ENCODE measurements around the gene BYSL. TPM values are rescaled to one million over a fixed set of nuclear protein-coding genes. Genes with fewer than 3 reads are reported as not detected.

The BYSL gene
- total RNA-seq, 1 donor from 2014 or later = 11.5 TPM

- H3K36me3 ChIP-seq = no peaks in the 10 kb centered on the region
- no peaks in the 10 kb centered on the region for H3K9me3 ChIP-seq (ENCODE audit: low read depth)
- no peaks in the 10 kb centered on the region for H3K27me3 ChIP-seq
- Mint-ChIP-seq H3K27ac (no peak overlapping the region), H3K27me3 (ENCODE audit: insufficient read depth, low read depth) (no peaks in the 10 kb centered on the region), H3K4me3 (no peak overlapping the region), H3K4me1 (no peaks in the 10 kb centered on the region), H3K36me3 (peaks cover 20% of the 10 kb centered on the region), H3K9me3 (no peaks in the 10 kb centered on the region)
- DNase-seq (ENCODE audit: low spot score) = no peak
- H3K4me1 ChIP-seq = no peaks in the 10 kb centered on the region
- peaks cover 21% of the 10 kb centered on the region for H4K20me1 ChIP-seq (ENCODE audit: low read depth)
- H3K4me2 ChIP-seq = no peak overlapping the region
- H3K9ac ChIP-seq = no peak overlapping the region
- H3K79me2 ChIP-seq (ENCODE audit: low read depth) = peaks cover 44% of the 10 kb centered on the region
- H3K4me3 ChIP-seq = no peak overlapping the region
- no peak overlapping the region for H2AFZ ChIP-seq (replicated peaks)
- H3K27ac ChIP-seq = no peak overlapping the region
- TF ChIP-seq CTCF (IDR thresholded peaks at IDR 0.05) = no peak
- no peak for TF ChIP-seq EZH2 (IDR thresholded peaks at IDR 0.05)
- TF ChIP-seq EZH2phosphoT487 (IDR thresholded peaks at IDR 0.05) = no peak
- peaks cover 11% of the 10 kb centered on the region for H3F3A ChIP-seq (ENCODE audit: low read depth)
Measured at GRCh38 chr6:41929924-41930323, 8.6 kb downstream of the BYSL start.

- no peak for DNase-seq (ENCODE audit: low spot score)
Measured at GRCh38 chr6:41931792-41932191, 10.5 kb downstream of the BYSL start.

GRCh38 chr6:41932378-41932777 is 11.1 kb downstream of the BYSL start:
- H4K20me1 ChIP-seq (ENCODE audit: low read depth) = peaks cover 17% of the 10 kb centered on the region
- H3K9ac ChIP-seq = no peak overlapping the region
- H3K36me3 ChIP-seq = no peaks in the 10 kb centered on the region
- H3K4me2 ChIP-seq = no peak overlapping the region
- no peaks in the 10 kb centered on the region for H3K27me3 ChIP-seq
- no peaks in the 10 kb centered on the region for H3K9me3 ChIP-seq (ENCODE audit: low read depth)
- TF ChIP-seq EZH2phosphoT487 (IDR thresholded peaks at IDR 0.05) = no peak
- no peak for TF ChIP-seq EZH2 (IDR thresholded peaks at IDR 0.05)
- TF ChIP-seq CTCF (IDR thresholded peaks at IDR 0.05) = no peak
- H3K4me1 ChIP-seq = no peaks in the 10 kb centered on the region
- Mint-ChIP-seq H3K4me1 (peaks cover 4% of the 10 kb centered on the region), H3K9me3 (no peaks in the 10 kb centered on the region), H3K36me3 (peaks cover 14% of the 10 kb centered on the region), H3K4me3 (no peak overlapping the region), H3K27me3 (ENCODE audit: insufficient read depth, low read depth) (peaks cover 3% of the 10 kb centered on the region), H3K27ac (no peak overlapping the region)
- DNase-seq (ENCODE audit: low spot score) = no peak
- H3F3A ChIP-seq (ENCODE audit: low read depth) = peaks cover 25% of the 10 kb centered on the region
- no peak overlapping the region for H3K27ac ChIP-seq
- H2AFZ ChIP-seq (replicated peaks) = no peak overlapping the region
- H3K79me2 ChIP-seq (ENCODE audit: low read depth) = peaks cover 21% of the 10 kb centered on the region
- H3K4me3 ChIP-seq = no peak overlapping the region

More at GRCh38 chr6:41931792-41932191, 10.5 kb downstream of the BYSL start:
- Mint-ChIP-seq H3K36me3 (peaks cover 16% of the 10 kb centered on the region), H3K4me1 (peaks cover 4% of the 10 kb centered on the region), H3K27me3 (ENCODE audit: insufficient read depth, low read depth) (no peaks in the 10 kb centered on the region), H3K4me3 (no peak overlapping the region), H3K27ac (no peak overlapping the region), H3K9me3 (no peaks in the 10 kb centered on the region)
- no peak overlapping the region for H3K4me3 ChIP-seq
- H3K4me1 ChIP-seq = no peaks in the 10 kb centered on the region
- no peaks in the 10 kb centered on the region for H3K9me3 ChIP-seq (ENCODE audit: low read depth)
- peaks cover 26% of the 10 kb centered on the region for H3K79me2 ChIP-seq (ENCODE audit: low read depth)
- no peaks in the 10 kb centered on the region for H3K27me3 ChIP-seq
- no peak overlapping the region for H3K9ac ChIP-seq
- no peaks in the 10 kb centered on the region for H3K36me3 ChIP-seq
- no peak for TF ChIP-seq CTCF (IDR thresholded peaks at IDR 0.05)
- TF ChIP-seq EZH2 (IDR thresholded peaks at IDR 0.05) = no peak
- no peak for TF ChIP-seq EZH2phosphoT487 (IDR thresholded peaks at IDR 0.05)
- peaks cover 25% of the 10 kb centered on the region for H3F3A ChIP-seq (ENCODE audit: low read depth)
- no peak overlapping the region for H2AFZ ChIP-seq (replicated peaks)
- H4K20me1 ChIP-seq (ENCODE audit: low read depth) = peaks cover 21% of the 10 kb centered on the region
- no peak overlapping the region for H3K4me2 ChIP-seq
- no peak overlapping the region for H3K27ac ChIP-seq
